Cerebellar nuclear complex (tissue), 1 donor: ENCODE results near the gene GOLGA6D.
"Not testable (repeated sequence)": the region's sequence is repeated elsewhere in the genome, so short reads cannot be mapped to it uniquely, and the experiment has no call there.

Experiments used
- DNase-seq, 2 experiments: peaks; one replicate each; lab custom pipeline; 2025; lab: John Stamatoyannopoulos, UW

GOLGA6D gene

GRCh38 chr15:75278497-75278896 is 4.1 kb upstream of the GOLGA6D start:
- DNase-seq, result not testable (repeated sequence)

- not testable (repeated sequence) for DNase-seq
Measured at GRCh38 chr15:75284152-75284551, 1.5 kb downstream of the GOLGA6D start.

GRCh38 chr15:75293660-75294059 is 11.0 kb downstream of the GOLGA6D start:
- DNase-seq, result not testable (repeated sequence)

- not testable (repeated sequence) for DNase-seq
Measured at GRCh38 chr15:75298541-75299310, 16.1 kb downstream of the GOLGA6D start.

- DNase-seq, result not testable (repeated sequence)
Measured at GRCh38 chr15:75299311-75299688, 16.7 kb downstream of the GOLGA6D start.

- not testable (repeated sequence) for DNase-seq
Measured at GRCh38 chr15:75300026-75300425, 17.4 kb downstream of the GOLGA6D start.

GRCh38 chr15:75302318-75302717 is 19.7 kb downstream of the GOLGA6D start:
- no peak for DNase-seq

GRCh38 chr15:75302753-75303152 is 20.1 kb downstream of the GOLGA6D start:
- DNase-seq, result not testable (repeated sequence)

- no peak for DNase-seq
Measured at GRCh38 chr15:75306188-75306587, 23.6 kb downstream of the GOLGA6D start.

GRCh38 chr15:75307778-75308390 is 25.2 kb downstream of the GOLGA6D start:
- no peak for DNase-seq

- DNase-seq, result no peak
Measured at GRCh38 chr15:75309711-75310110, 27.1 kb downstream of the GOLGA6D start.

GRCh38 chr15:75312548-75312947 is 29.9 kb downstream of the GOLGA6D start:
- not testable (repeated sequence) for DNase-seq

- no peak for DNase-seq
Measured at GRCh38 chr15:75313116-75313845, 30.6 kb downstream of the GOLGA6D start.

GRCh38 chr15:75314552-75315290 is 32.1 kb downstream of the GOLGA6D start:
- DNase-seq, result no peak

- DNase-seq, result not testable (repeated sequence)
Measured at GRCh38 chr15:75319231-75319897, 36.7 kb downstream of the GOLGA6D start.

- DNase-seq, result no peak
Measured at GRCh38 chr15:75321711-75322110, 39.1 kb downstream of the GOLGA6D start.

GRCh38 chr15:75325922-75326321 is 43.3 kb downstream of the GOLGA6D start:
- no peak for DNase-seq

- no peak for DNase-seq
Measured at GRCh38 chr15:75327005-75327404, 44.4 kb downstream of the GOLGA6D start.

- DNase-seq, result no peak
Measured at GRCh38 chr15:75327491-75327890, 44.9 kb downstream of the GOLGA6D start.

- DNase-seq, result no peak
Measured at GRCh38 chr15:75328493-75329314, 46.1 kb downstream of the GOLGA6D start.

- no peak for DNase-seq
Measured at GRCh38 chr15:75329571-75329970, 46.9 kb downstream of the GOLGA6D start.
